GM12878 (cell line): ENCODE data around the gene PSMB8. TPM values are rescaled to one million over a fixed set of nuclear protein-coding genes. Genes with fewer than 3 reads are reported as not detected.

ENCODE experiments used
- ASH2L ChIP-seq: fragments of 300-600, 200-600 bp; sonication (generic); IDR thresholded peaks from 2 replicates; pipeline ENCODE4 v1.6.1; 2017; ENCODE audit warnings: low read depth, mild to moderate bottlenecking, borderline replicate concordance
- ATF2 ChIP-seq: IDR thresholded peaks from 2 replicates; pipeline ENCODE4 v1.6.1; 2012; ENCODE audit warnings: low read length, inconsistent platforms
- BACH1 ChIP-seq: fragments of 450-650 bp; IDR thresholded peaks from 2 replicates; pipeline ENCODE4 v1.6.1; 2017; ENCODE audit warnings: mild to moderate bottlenecking, borderline replicate concordance
- BCLAF1 ChIP-seq: fragments of 450-650 bp; IDR thresholded peaks from 2 replicates; pipeline ENCODE4 v1.6.1; 2017; ENCODE audit warnings: antibody characterized with exemption, mild to moderate bottlenecking, moderate library complexity
- ESRRA ChIP-seq: IDR thresholded peaks from 2 replicates; pipeline ENCODE4 v1.6.1; 2012; ENCODE audit warnings: mild to moderate bottlenecking, low read length, improper control_type of control experiment
- FOXK2 ChIP-seq: fragments of 450-650 bp; IDR thresholded peaks from 2 replicates; pipeline ENCODE4 v1.6.1; 2017; ENCODE audit warnings: mild to moderate bottlenecking, moderate library complexity
- HDAC2 ChIP-seq: fragments of 200-600 bp; sonication (generic); IDR thresholded peaks from 2 replicates; pipeline ENCODE4 v1.6.1; 2017
- HSF1 ChIP-seq: fragments of 150-350 bp; IDR thresholded peaks from 2 replicates; pipeline ENCODE4 v1.6.1; 2014; ENCODE audit warnings: mild to moderate bottlenecking, low read depth, low read length
- LARP7 ChIP-seq: fragments of 450-650 bp; IDR thresholded peaks from 2 replicates; pipeline ENCODE4 v1.6.1; 2017; ENCODE audit warnings: mild to moderate bottlenecking
- MEF2B ChIP-seq: fragments of 450-650 bp; IDR thresholded peaks from 2 replicates; pipeline ENCODE4 v1.6.1; 2018; ENCODE audit warnings: mild to moderate bottlenecking, moderate library complexity; ENCODE audit not compliant: partially characterized antibody, poor library complexity, severe bottlenecking
- MTA3 ChIP-seq: IDR thresholded peaks from 2 replicates; pipeline ENCODE4 v1.6.1; 2012; ENCODE audit warnings: low read length, inconsistent platforms, borderline replicate concordance
- POLR2AphosphoS5 ChIP-seq: IDR thresholded peaks from 2 replicates; pipeline ENCODE4 v1.6.1; 2011; ENCODE audit warnings: mild to moderate bottlenecking, low read length, inconsistent platforms
- RCOR1 ChIP-seq: conservative IDR thresholded peaks from 2 replicates; pipeline ENCODE4 v1.6.1; 2012; ENCODE audit warnings: low read depth, low read length, improper control_type of control experiment
- STAT1 ChIP-seq: fragments of 450-650 bp; conservative IDR thresholded peaks from 2 replicates; pipeline ENCODE4 v1.6.1; 2014; ENCODE audit warnings: antibody characterized with exemption, mild to moderate bottlenecking
- ZBTB40 ChIP-seq: fragments of 450-650 bp; IDR thresholded peaks from 2 replicates; pipeline ENCODE4 v1.6.1; 2016; ENCODE audit warnings: mild to moderate bottlenecking, moderate library complexity, borderline replicate concordance
- ZNF207 ChIP-seq: fragments of 450-650 bp; IDR thresholded peaks from 2 replicates; pipeline ENCODE4 v1.6.1; 2014; ENCODE audit warnings: antibody characterized with exemption, mild to moderate bottlenecking, borderline replicate concordance
- ZNF622 ChIP-seq: fragments of 450-650 bp; IDR thresholded peaks from 2 replicates; pipeline ENCODE4 v1.6.1; 2017; ENCODE audit warnings: mild to moderate bottlenecking, inconsistent platforms
- polyA plus RNA-seq, 11 experiments: library from polyadenylated mRNA; depleted of rRNA in 4 of 11; unstranded in 6 of 11; stranded (reverse) in 5 of 11; fragments of >200 nt; fragmentation: Nextera tagmentation in 4 of 11; fragmentation: Illumina TruSeq in 1 of 11; extraction: Ambion mirVana in 4 of 11; extraction: Trizol in 1 of 11; gene quantifications; 1 replicate in 1 of 11; 2 replicates in 10 of 11; pipeline versions ENCODE4 v1.2.1 to v1.2.3, GENCODE V29; 2011 to 2016; ENCODE audit warnings: inconsistent platforms in 2 of 11, missing spikeins in 2 of 11, low read depth in 1 of 11
- total RNA-seq, 4 experiments: library from RNA; depleted of rRNA in 3 of 4; stranded (reverse); fragments of >200 nt in 3 of 4; fragmentation: Illumina TruSeq in 1 of 4; extraction: Trizol in 1 of 4; gene quantifications; 2 replicates each; pipeline versions ENCODE4 v1.2.1 to v1.2.3, GENCODE V29; 2013 to 2021
- TF ChIP-seq, protein P1 (sequence below): fragments of 450-650 bp; IDR thresholded peaks from 2 replicates; pipeline ENCODE4 v1.6.1; 2017; ENCODE audit warnings: low read depth, mild to moderate bottlenecking, moderate library complexity

Gene PSMB8
- total and polyA plus RNA-seq, 10 of the 15 experiments (the other 5 are each of a cell fraction or from before 2014, with no cell fraction given) = 304 to 557 (median 379) TPM

DNA sequence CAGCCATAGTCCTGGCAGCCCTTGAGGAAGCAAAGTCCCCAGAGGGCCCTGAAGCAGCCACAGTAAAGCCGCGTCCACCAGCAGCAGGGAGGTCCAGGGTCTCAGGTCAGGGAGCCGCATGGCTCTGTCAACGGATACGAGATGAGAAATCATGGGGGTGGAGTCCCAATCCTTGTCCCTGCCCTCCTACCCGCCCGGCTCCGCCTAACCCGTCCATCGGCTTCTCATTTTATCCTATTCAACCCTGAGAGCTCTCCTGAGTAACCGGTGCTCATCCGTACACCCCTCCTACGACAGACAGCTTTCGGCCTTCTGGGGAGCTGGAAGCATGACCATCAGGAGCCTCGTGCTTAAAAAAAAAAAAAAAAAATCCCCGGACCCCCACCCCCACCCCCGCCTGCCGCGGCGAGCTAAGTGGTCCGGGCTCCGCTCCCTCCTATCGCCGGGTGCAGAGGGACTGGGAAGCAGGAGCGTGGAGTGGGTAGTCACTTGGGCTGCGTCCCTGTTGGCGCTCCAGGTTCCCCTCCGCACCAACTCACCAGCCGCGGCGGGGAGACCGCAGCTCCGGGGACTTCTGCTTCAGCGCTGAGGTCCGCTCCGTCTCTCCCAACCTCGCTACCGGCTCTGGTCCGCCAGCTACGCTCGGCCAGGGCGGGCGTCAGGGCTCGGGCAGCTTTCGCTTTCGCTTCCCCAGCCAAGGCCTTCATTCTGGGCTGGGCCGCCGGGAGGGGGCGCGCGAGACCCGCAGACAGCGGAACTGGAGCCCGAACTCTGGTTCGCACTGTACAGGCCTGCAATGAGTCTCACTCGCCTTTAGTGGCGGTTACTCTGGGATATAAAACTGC is 5.5 kb downstream of the PSMB8 start, which contains the start of gene TAP2 (continued):
- TF ChIP-seq HDAC2 = no peak
- no peak for TF ChIP-seq MEF2B
- no peak; the same call in 1 of the 2 replicates for TF ChIP-seq LARP7
- TF ChIP-seq, protein P1, sequence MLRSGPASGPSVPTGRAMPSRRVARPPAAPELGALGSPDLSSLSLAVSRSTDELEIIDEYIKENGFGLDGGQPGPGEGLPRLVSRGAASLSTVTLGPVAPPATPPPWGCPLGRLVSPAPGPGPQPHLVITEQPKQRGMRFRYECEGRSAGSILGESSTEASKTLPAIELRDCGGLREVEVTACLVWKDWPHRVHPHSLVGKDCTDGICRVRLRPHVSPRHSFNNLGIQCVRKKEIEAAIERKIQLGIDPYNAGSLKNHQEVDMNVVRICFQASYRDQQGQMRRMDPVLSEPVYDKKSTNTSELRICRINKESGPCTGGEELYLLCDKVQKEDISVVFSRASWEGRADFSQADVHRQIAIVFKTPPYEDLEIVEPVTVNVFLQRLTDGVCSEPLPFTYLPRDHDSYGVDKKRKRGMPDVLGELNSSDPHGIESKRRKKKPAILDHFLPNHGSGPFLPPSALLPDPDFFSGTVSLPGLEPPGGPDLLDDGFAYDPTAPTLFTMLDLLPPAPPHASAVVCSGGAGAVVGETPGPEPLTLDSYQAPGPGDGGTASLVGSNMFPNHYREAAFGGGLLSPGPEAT = no peak
- TF ChIP-seq STAT1 = 0 out of 2 replicates have a peak, but pooled peaks have one; percentile 66
- TF ChIP-seq ATF2 = no peak
- no peak for TF ChIP-seq HSF1
- TF ChIP-seq FOXK2 = no peak
- TF ChIP-seq RCOR1 = no peak
- peak; percentile 75 for TF ChIP-seq POLR2AphosphoS5
- TF ChIP-seq BACH1 = peak; percentile 77
- TF ChIP-seq ZBTB40 = no peak
- TF ChIP-seq ASH2L = peak; percentile 94; the same call in 1 of the 2 replicates
- TF ChIP-seq ZNF207 = peak; percentile 84
- TF ChIP-seq ZNF622 = no peak
- no peak for TF ChIP-seq MTA3
- no peak for TF ChIP-seq ESRRA
- no peak for TF ChIP-seq BCLAF1
